Measurements from ENCODE around the gene B2M. TPM values are rescaled to one million over a fixed set of nuclear protein-coding genes. Genes with fewer than 3 reads are reported as not detected.
A peak's percentile ranks its signal among the peaks of the same experiment; 100 is the strongest.

B2M gene
- total and polyA plus RNA-seq, 10 of the 15 experiments (the other 5 are each of a cell fraction or from before 2014, with no cell fraction given) = 2,901 to 22,794 (median 8,374) TPM

GRCh38 chr15:44715797-44716334 is 4.5 kb downstream of the B2M start:
- Histone ChIP-seq H3K4me1 (ENCODE audit: control insufficient read depth, insufficient read depth, low read length) (peaks cover 55% of the 10 kb centered on the region), H3K9ac (ENCODE audit: control insufficient read depth, insufficient read depth, low read length) (peak overlapping the region; percentile 100), H4K20me1 (ENCODE audit: control insufficient read depth, insufficient read depth) (peaks cover 30% of the 10 kb centered on the region), H3K27me3 (replicated peaks in 1 of 2; ENCODE audit: control insufficient read depth in 2 of 2, insufficient read depth in 2 of 2, low read length in 1 of 2) (no peaks in the 10 kb centered on the region), H3K36me3 (ENCODE audit: control insufficient read depth in 2 of 2, insufficient read depth in 2 of 2, low read length in 1 of 2) (peaks cover 19 to 52% of the 10 kb centered on the region in 2 experiments), H3K9me3 (replicated peaks; ENCODE audit: control insufficient read depth, insufficient read depth, low read length) (no peaks in the 10 kb centered on the region), H2AFZ (ENCODE audit: control insufficient read depth, low read depth, low read length) (no peak overlapping the region), H3K27ac (ENCODE audit: control insufficient read depth, insufficient read depth) (peak overlapping the region; percentile 99), H3K4me3 (peak overlapping the region; percentile 99), H3K79me2 (ENCODE audit: control insufficient read depth, insufficient read depth, low read length) (peaks cover 82% of the 10 kb centered on the region), H3K4me2 (ENCODE audit: control insufficient read depth, insufficient read depth) (peak overlapping the region; percentile 93)
- FAIRE-seq (no peak), ATAC-seq (no peak), DNase-seq (ENCODE audit: low read depth, low spot score) (no peak)
- 50% methylated on average over 2 of the region's 2 CpGs for WGBS (ENCODE audit: insufficient coverage, insufficient replicate concordance, low lambda C conversion rate, missing lambda C conversion rate)
- RAD21 ChIA-PET (ENCODE audit: unreplicated experiment) = interaction anchor here (0.8 to 18.4 kb wide), 3 partner anchors 14 to 169 kb away, joined by 3 to 653 read pairs (median 231); partner anchors contain the start of genes SPG11 and TRIM69
- in situ Hi-C loops (cut with MboI) (no loop called here), intact Hi-C loops (cut with micrococcal nuclease; ENCODE audit: unreplicated experiment) (no loop called here)
- TF ChIP-seq ESRRA (IDR thresholded peaks at IDR 0.05; ENCODE audit: low read length) = no peak
- peak; percentile 37; the same call in 1 of the 2 replicates for TF ChIP-seq POLR2A (IDR thresholded peaks at IDR 0.05; ENCODE audit: low read depth, low read length)
- peak; percentile 60 for TF ChIP-seq POLR2AphosphoS5 (IDR thresholded peaks at IDR 0.05; ENCODE audit: low read length)
- 0 out of 2 replicates have a peak, but pooled peaks have one; percentile 9 for TF ChIP-seq LARP7 (IDR thresholded peaks at IDR 0.05)
- 0 out of 2 replicates have a peak, but pooled peaks have one; percentile 57 for TF ChIP-seq BACH1 (IDR thresholded peaks at IDR 0.05; ENCODE audit: borderline replicate concordance)
- TF ChIP-seq POLR2AphosphoS2 (IDR thresholded peaks at IDR 0.05; ENCODE audit: low read depth, low read length) = peak; percentile 40
- TF ChIP-seq EGR1 (IDR thresholded peaks at IDR 0.05; ENCODE audit: borderline replicate concordance in 1 of 2, low read depth in 2 of 2, low read length in 2 of 2) = no peak
- TF ChIP-seq RELB (IDR thresholded peaks at IDR 0.05; ENCODE audit: low read depth) = no peak
- no peak for TF ChIP-seq ZNF622 (IDR thresholded peaks at IDR 0.05)
- TF ChIP-seq HDAC6 (IDR thresholded peaks at IDR 0.05; ENCODE audit: unreplicated experiment) = no peak
- peak; percentile 33; the same call in 1 of the 2 replicates for TF ChIP-seq WRNIP1 (IDR thresholded peaks at IDR 0.05; ENCODE audit: borderline replicate concordance, low read depth, low read length)
- POLR2A ChIA-PET = interaction anchor here (0.5 to 24.8 kb wide), 4 partner anchors 17 to 82 kb away, joined by 3 to 718 read pairs (median 129); partner anchors contain the start of genes SPG11 and TRIM69
- CTCF ChIA-PET = interaction anchor here (10.2 to 14.3 kb wide), 3 partner anchors 12 to 49 kb away, joined by 153 to 278 read pairs (median 203); partner anchors contain the start of genes SPG11 and TRIM69
- no TSS peak for BruUV-seq (replicated peaks)
- SMC1A ChIA-PET (ENCODE audit: uncharacterized antibody, unreplicated experiment) = interaction anchor here (0.8 to 19.0 kb wide), 5 partner anchors 15 to 137 kb away, joined by 3 to 637 read pairs (median 4); partner anchors contain the start of genes SPG11 and TRIM69
